GM12873 (cell line): Measurements from ENCODE around the gene MEST.

Experiments
- CTCF ChIP-seq: IDR thresholded peaks from 2 replicates; pipeline ENCODE4 v1.5.1; 2012; ENCODE audit warnings: low read depth, mild to moderate bottlenecking, moderate library complexity, low read length, control low read depth; ENCODE audit not compliant: insufficient read depth; ENCODE audit errors: missing control alignments

MEST gene

DNA sequence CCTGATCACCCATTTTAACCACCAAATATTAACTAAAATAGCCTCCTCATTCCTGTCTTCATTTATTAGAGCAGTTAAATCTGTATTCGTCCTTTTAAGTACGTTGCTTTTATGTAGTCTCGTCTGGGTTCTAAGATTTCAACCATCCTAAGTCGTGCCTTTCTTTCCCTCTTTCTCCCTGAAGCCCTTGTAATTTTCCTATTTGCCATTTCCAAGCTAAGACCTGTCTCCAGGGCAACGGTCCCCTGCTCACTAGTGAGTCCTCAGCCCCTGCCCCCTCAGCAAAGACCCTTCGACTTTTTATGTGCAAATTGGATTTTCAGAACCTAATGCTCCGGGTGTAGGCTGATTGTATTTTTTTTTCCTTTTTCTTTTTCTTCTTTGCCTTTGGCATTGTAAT, 16.1 kb upstream of the MEST start:
- no peak for TF ChIP-seq CTCF

GRCh38 chr7:130476297-130477150, 15.4 kb upstream of the MEST start:
- TF ChIP-seq CTCF = no peak

DNA sequence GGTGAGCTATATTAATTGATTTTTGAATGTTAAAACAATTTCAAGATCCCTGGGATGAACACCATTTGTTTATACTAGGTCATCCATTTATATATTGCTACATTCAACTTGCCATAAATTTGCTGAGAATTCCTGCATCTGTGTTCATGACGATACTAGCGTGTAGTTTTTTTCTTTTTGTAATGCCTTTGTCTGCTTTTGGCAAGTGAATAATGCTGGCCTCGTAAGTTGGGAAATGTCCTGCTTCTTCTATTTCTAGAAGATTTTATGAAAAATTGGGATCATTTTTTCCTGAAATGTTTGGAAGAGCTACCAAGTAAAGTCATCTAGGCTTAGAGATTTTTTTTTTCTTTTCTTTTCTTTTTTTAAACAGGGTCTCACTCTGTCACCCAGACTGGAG, 12.9 kb upstream of the MEST start:
- no peak for TF ChIP-seq CTCF

DNA sequence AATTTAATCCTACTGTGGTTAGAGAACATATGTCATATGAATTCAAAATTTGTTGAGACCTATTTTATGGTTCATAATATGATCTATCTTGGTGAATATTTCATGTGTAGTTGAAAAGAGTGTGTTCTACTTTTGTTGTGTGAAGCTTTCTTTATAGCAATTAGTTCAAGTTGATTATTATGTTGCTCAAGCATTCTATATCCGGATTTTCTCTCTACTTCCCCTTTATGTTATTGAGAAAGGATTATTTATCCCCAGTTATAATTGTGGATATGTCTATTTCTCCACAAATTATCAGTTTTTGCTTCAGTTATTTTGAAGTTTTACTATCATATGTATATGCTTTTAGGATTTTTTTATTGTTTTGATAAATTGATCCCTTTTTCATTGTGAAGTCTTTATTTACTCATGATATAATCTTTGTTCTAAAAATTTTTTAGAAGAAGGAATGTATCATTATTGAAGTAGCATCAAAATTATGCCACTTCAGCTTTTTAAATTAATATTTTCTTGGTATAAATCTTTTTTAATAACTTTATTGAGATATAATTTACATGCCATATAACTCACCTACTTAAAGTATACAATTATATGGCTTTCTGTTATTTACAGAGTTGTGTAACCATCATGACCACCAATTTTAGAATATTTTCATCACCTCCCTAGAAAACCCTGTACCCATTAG, 12.0 kb upstream of the MEST start:
- TF ChIP-seq CTCF = no peak

DNA sequence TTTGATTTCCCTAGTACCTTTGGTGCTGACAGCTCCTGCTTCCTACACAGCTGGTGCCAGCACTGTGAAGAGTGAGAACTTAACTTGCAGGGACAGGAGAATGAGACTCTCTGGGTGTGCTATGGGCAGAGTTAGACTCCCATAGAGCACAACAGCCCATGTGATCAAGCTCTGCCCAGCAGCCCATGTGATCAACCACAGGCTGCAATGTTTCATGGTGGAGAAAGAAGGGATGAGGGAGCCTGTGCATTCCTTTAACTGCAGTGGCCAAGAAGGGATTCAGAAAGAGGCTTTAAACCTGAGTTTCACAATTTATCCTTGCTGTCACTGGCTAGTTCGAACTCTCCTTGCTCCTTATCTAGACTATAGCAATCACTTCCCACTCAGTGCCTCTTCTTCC, 10.0 kb upstream of the MEST start:
- TF ChIP-seq CTCF = no peak

DNA sequence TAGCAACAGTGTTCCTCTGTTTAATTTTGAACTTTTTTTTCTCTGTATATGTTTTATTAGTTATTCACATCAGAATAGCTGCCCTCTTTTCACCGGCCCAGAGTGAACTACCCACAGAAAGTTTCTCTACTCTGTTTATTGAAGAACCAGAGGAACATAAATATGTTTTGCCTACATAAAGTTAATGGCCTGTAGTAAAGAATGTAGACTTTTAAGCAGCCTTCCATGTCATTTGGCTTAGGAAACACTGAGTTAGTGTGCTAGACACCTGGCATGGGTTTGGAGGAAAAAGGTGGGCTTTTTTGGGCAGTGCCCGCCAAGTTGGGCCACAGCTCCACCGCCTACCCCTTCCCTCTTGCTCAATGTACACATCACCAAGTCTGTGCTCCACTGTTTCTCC, 8.9 kb upstream of the MEST start:
- no peak for TF ChIP-seq CTCF

DNA sequence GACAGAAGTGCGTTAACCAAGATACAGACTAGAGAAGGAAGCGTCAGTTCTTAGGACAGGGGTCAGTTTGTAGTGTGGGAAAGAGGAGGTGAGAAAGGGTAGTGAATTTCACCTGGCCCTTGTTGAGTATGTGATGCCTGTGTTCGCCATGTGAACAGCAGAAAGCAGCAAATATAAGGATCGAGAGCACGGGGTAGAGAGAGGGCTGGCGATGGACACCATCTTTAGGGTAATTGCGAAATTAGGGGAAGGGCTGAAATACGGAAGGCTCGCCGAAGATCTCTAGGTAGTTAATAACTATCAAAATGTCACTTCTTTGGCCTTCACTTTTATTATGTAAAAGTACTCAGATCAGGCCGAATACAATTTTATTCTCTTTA, 6.2 kb upstream of the MEST start:
- no peak for TF ChIP-seq CTCF
